Smooth muscle cell (in vitro differentiated cells): ENCODE measurements around the gene ARHGEF7. TPM values are rescaled to one million over a fixed set of nuclear protein-coding genes. Genes with fewer than 3 reads are reported as not detected.

Experiments used
- DNase-seq: peaks from one replicate; lab custom pipeline; 2025; ENCODE audit not compliant: unreplicated experiment; lab: John Stamatoyannopoulos, UW
- H2AFZ ChIP-seq: fragments of 200-600 bp; sonication (generic); 2 replicates; pipeline ENCODE4 v1.6.0; 2016; ENCODE audit warnings: antibody characterized with exemption, low read depth, mild to moderate bottlenecking
- H3F3A ChIP-seq: fragments of 200-600 bp; sonication (generic); 2 replicates; pipeline ENCODE4 v1.6.0; 2017; ENCODE audit warnings: antibody characterized with exemption, low read depth
- H3K27ac ChIP-seq: fragments of 200-600 bp; sonication (generic); 2 replicates; pipeline ENCODE4 v1.5.1; 2016; ENCODE audit warnings: low read depth, mild to moderate bottlenecking
- H3K27me3 ChIP-seq: fragments of 200-600 bp; sonication (generic); 2 replicates; pipeline ENCODE4 v1.6.1; 2016; ENCODE audit warnings: low read depth, mild to moderate bottlenecking
- H3K36me3 ChIP-seq: fragments of 200-600 bp; sonication (generic); 2 replicates; pipeline ENCODE4 v1.5.1; 2016; ENCODE audit warnings: low read depth
- H3K4me1 ChIP-seq: fragments of 200-600 bp; sonication (generic); 2 replicates; pipeline ENCODE4 v1.5.1; 2016; ENCODE audit warnings: low read depth
- H3K4me2 ChIP-seq: fragments of 200-600 bp; sonication (generic); 2 replicates; pipeline ENCODE4 v1.6.0; 2016; ENCODE audit warnings: mild to moderate bottlenecking
- H3K4me3 ChIP-seq: fragments of 200-600 bp; sonication (generic); 2 replicates; pipeline ENCODE4 v1.5.1; 2016; ENCODE audit warnings: mild to moderate bottlenecking
- H3K79me2 ChIP-seq: fragments of 200-600 bp; sonication (generic); 2 replicates; pipeline ENCODE4 v1.6.0; 2016; ENCODE audit warnings: low read depth, mild to moderate bottlenecking
- H3K9ac ChIP-seq: fragments of 200-600 bp; sonication (generic); 2 replicates; pipeline ENCODE4 v1.6.0; 2016; ENCODE audit warnings: low read depth
- H3K9me3 ChIP-seq: fragments of 200-600 bp; sonication (generic); replicated peaks from 2 replicates; pipeline ENCODE4 v1.5.1; 2016; ENCODE audit warnings: low read depth
- H4K20me1 ChIP-seq: fragments of 200-600 bp; sonication (generic); 2 replicates; pipeline ENCODE4 v1.6.0; 2016; ENCODE audit warnings: low read depth
- WGBS: methylation state at CpG from one replicate; pipeline ENCODE4 v1.1.7; 2016; ENCODE audit warnings: low lambda C conversion rate; 5-methylcytosine and 5-hydroxymethylcytosine counted together
- polyA plus RNA-seq: library from polyadenylated mRNA; unstranded; fragments of >200 nt; fragmentation: Nextera tagmentation; extraction: Ambion mirVana; gene quantifications from 2 replicates; pipeline ENCODE4 v1.2.1, GENCODE V29; 2016
- total RNA-seq: library from RNA; depleted of rRNA; stranded (reverse); fragments of >200 nt; gene quantifications from 2 replicates; pipeline ENCODE4 v1.2.3, GENCODE V29; 2014
- TF ChIP-seq, protein P1 (sequence below): fragments of 200-600 bp; sonication (generic); IDR thresholded peaks from 2 replicates; pipeline ENCODE4 v1.5.1; 2017; ENCODE audit warnings: borderline replicate concordance, mild to moderate bottlenecking, antibody characterized with exemption; ENCODE audit not compliant: insufficient read depth, poor library complexity, severe bottlenecking

The ARHGEF7 gene
- total and polyA plus RNA-seq, 2 experiments from 2014 or later, result 13.8 to 32.4 TPM

- no peak for DNase-seq
- H3K4me2 ChIP-seq, result no peak overlapping the region
- peaks cover 6% of the 10 kb centered on the region for H3K4me1 ChIP-seq
- H3K4me3 ChIP-seq, result no peak overlapping the region
- H3K36me3 ChIP-seq, result no peaks in the 10 kb centered on the region
- no peaks in the 10 kb centered on the region for H3F3A ChIP-seq
- H2AFZ ChIP-seq, result no peak overlapping the region
- 91% methylated on average over 3 of the region's 3 CpGs for WGBS
- H4K20me1 ChIP-seq, result peaks cover 85% of the 10 kb centered on the region
- H3K27me3 ChIP-seq, result no peaks in the 10 kb centered on the region
- peaks cover 100% of the 10 kb centered on the region for H3K79me2 ChIP-seq
- no peaks in the 10 kb centered on the region for H3K9me3 ChIP-seq
- H3K9ac ChIP-seq, result no peak overlapping the region
- H3K27ac ChIP-seq, result no peak overlapping the region
- TF ChIP-seq, protein P1, sequence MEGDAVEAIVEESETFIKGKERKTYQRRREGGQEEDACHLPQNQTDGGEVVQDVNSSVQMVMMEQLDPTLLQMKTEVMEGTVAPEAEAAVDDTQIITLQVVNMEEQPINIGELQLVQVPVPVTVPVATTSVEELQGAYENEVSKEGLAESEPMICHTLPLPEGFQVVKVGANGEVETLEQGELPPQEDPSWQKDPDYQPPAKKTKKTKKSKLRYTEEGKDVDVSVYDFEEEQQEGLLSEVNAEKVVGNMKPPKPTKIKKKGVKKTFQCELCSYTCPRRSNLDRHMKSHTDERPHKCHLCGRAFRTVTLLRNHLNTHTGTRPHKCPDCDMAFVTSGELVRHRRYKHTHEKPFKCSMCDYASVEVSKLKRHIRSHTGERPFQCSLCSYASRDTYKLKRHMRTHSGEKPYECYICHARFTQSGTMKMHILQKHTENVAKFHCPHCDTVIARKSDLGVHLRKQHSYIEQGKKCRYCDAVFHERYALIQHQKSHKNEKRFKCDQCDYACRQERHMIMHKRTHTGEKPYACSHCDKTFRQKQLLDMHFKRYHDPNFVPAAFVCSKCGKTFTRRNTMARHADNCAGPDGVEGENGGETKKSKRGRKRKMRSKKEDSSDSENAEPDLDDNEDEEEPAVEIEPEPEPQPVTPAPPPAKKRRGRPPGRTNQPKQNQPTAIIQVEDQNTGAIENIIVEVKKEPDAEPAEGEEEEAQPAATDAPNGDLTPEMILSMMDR, result no peak
These were observed 44.5 kb downstream of the ARHGEF7 start for GRCh38 chr13:111159362-111160320.

DNA sequence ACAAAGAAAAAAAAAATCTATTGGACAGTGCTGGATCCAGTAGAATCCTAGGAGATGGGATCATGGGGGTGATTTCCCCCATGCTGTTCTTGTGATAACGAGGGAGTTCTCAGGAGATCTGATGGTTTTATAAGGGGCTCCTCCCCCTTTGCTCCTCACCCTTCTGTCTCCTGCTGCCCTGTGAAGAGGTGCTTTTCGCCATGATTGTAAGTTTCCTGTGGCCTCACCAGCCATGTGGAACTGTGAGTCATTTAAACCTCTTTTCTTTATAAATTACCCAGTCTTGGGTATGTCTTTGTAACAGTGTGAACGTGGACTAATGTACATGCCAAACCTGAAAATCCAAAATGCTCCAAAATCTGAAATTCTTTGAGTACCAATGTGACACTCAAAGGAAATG, 45.5 kb downstream of the ARHGEF7 start:
- 97% methylated on average over 3 of the region's 3 CpGs for WGBS
- Histone ChIP-seq H4K20me1 (peaks cover 95% of the 10 kb centered on the region), H3K4me3 (no peak overlapping the region), H2AFZ (no peak overlapping the region), H3K27me3 (no peaks in the 10 kb centered on the region), H3K36me3 (no peaks in the 10 kb centered on the region), H3F3A (no peaks in the 10 kb centered on the region), H3K9me3 (no peaks in the 10 kb centered on the region), H3K4me2 (no peak overlapping the region), H3K27ac (no peak overlapping the region), H3K9ac (no peak overlapping the region), H3K4me1 (no peaks in the 10 kb centered on the region), H3K79me2 (peaks cover 100% of the 10 kb centered on the region)
- DNase-seq, result no peak
- TF ChIP-seq, protein P1, result no peak

- Histone ChIP-seq H3K4me1 (no peaks in the 10 kb centered on the region), H3K4me2 (no peak overlapping the region), H4K20me1 (peaks cover 98% of the 10 kb centered on the region), H3K27ac (no peak overlapping the region), H3K36me3 (no peaks in the 10 kb centered on the region), H3F3A (no peaks in the 10 kb centered on the region), H3K9me3 (no peaks in the 10 kb centered on the region), H3K79me2 (peaks cover 100% of the 10 kb centered on the region), H3K27me3 (no peaks in the 10 kb centered on the region), H3K9ac (no peak overlapping the region), H2AFZ (no peak overlapping the region), H3K4me3 (no peak overlapping the region)
- WGBS, result 95% methylated on average over 5 of the region's 5 CpGs
- TF ChIP-seq, protein P1, result no peak
- no peak for DNase-seq
These were observed 46.8 kb downstream of the ARHGEF7 start for GRCh38 chr13:111161601-111162600.
